Cardiac fibroblast (primary cell): ENCODE measurements around the gene BCL2L12.

Experiments
- DNase-seq, 2 donors: peaks; one replicate each; pipeline versions ENCODE4 v3.0.0 to v3.0.0-alpha.2; 2010; ENCODE audit warnings: low read depth in 2 of 2
- H3K4me3 ChIP-seq, 2 donors: replicated peaks in 1 of 2; 1 replicate in 1 of 2; 2 replicates in 1 of 2; pipeline ENCODE4 v1.5.1; 2011; ENCODE audit warnings: low read depth in 2 of 2, low read length in 2 of 2, mild to moderate bottlenecking in 2 of 2, moderate library complexity in 1 of 2
- CTCF ChIP-seq: IDR thresholded peaks from one replicate; pipeline ENCODE4 v1.5.1; 2011; ENCODE audit warnings: low read depth, mild to moderate bottlenecking, low read length, inconsistent platforms

Gene BCL2L12

DNA sequence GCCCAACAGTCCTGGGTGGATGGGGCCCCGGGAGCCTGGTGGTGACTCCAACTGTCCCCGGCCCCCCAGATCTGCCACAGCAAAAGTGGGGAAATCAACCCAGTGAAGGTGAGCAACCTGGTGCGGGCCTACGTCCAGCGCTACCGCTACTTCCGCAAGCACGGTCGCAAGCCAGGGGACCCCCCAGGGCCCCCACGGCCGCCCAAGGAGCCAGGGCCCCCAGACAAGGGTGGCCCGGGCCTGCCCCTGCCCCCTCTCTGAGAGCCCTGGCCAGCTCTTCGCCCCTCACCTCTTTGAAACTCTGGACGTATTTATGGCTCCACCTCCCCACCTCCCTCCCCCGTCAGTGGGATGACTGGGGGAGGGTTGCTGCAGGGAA lies 7.6 kb upstream of the BCL2L12 start:
- no peak overlapping the region for H3K4me3 ChIP-seq
- no peak for DNase-seq
- TF ChIP-seq CTCF, result no peak

DNA sequence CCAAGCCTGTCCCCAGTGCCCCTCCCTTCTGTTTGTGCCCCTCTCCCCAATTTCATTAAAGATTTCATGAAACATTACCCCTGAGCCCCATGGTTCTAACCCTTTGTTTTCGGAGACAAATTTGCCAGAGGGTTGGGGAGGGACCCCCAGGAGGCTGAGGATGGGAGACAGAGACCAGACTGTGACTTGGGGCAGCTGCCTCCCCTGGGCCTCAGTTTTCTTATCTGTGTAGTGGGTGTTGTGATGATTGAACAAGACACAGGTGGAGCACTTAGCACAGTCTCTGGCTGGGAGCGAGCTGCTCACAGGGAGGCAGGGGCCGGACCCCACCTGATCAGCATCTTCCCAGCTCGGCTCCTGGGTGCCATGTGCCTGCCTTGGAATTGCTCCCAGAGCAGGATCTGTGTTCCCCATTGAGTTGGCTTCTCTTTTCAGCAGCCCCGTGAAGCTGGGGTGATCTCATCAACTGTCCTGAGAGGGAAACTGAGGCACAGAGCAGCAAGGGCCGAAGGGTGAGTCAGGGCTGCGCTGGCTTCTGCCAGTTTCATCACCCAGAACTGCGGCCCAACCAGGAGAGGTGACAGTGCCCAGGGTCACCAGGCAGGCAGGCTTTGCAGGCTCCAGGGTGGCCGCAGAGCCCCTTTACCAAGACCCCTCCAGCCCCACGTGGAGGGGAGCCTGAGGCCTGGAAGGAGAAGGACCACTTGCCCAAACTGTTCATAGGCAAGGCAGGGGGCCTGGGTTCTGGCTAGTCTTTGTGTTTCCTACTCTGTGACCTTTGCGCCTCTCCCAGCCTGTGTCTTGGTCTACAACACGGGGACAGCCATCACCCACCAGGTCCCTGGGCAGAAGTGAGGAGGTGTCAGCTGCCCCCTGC lies 6.9 kb upstream of the BCL2L12 start:
- no peak overlapping the region for H3K4me3 ChIP-seq
- no peak for DNase-seq
- no peak for TF ChIP-seq CTCF

- no peak for DNase-seq
- no peak overlapping the region for H3K4me3 ChIP-seq
- no peak for TF ChIP-seq CTCF
These were observed 5.3 kb upstream of the BCL2L12 start for GRCh38 chr19:49660338-49660961.

DNA sequence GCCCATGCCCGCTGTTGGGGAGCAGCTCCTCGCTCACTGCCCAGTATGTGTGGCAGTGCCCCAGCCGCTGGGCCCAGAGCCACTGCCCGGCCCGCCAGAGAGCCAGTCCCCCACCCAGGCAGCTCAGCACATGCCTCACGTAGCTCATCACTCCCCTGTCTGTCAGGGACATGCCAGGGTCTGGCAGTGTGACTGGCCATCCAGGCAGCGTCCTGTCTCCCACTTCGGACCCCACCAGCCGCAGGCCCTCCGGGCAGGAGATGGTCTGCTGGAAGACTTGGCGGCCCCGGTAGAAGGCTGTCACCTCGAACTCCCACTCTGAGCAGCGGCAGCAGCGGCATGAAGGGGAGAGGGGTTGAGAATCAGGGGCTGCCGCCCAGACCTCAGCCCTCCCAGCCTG lies 3.7 kb upstream of the BCL2L12 start:
- DNase-seq, result no peak
- H3K4me3 ChIP-seq, result no peak overlapping the region
- no peak for TF ChIP-seq CTCF

GRCh38 chr19:49663224-49663623 lies 2.5 kb upstream of the BCL2L12 start:
- no peak for TF ChIP-seq CTCF
- no peak for DNase-seq
- H3K4me3 ChIP-seq, result no peak overlapping the region

GRCh38 chr19:49664171-49665035 lies 1.3 kb upstream of the BCL2L12 start:
- peak; percentile 79 to 83 for DNase-seq
- no peak for TF ChIP-seq CTCF

More at GRCh38 chr19:49664171-49665035, 1.3 kb upstream of the BCL2L12 start:
- peak overlapping the region; percentile 72 to 88 for H3K4me3 ChIP-seq
